Measurements from ENCODE around the gene HBQ1.

DNA sequence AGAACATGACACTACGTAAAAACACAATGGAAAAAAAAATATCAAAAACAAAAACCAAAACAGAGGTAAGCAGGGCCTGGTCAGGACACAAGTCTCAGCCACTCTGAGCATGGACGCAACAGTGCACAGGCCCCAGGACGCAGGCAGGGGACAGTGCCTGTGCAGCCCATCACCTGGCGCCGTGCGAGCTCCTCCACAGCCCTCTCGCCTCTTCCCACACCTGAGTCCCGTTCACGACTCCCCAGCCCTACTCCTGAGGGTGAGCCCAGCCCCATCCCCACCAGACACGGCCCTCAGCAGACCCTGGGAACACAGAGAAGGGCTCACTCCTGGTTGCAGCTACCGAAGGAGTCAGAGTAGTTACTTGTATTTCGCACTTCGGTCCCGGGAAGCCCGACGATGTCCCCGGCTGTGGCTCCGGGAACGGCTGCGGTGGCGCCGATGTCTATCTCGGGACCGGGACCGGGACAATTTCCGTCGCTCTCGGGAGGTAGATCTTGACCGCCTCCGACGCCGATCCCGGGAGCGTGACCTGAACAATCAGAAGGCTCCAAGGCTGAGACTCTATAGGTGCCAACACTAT is 9.4 kb downstream of the HBQ1 start:
- no peak for TF ChIP-seq EZH2 (IDR thresholded peaks at IDR 0.05; ENCODE audit: borderline replicate concordance, low read length)
- no peak for TF ChIP-seq CTCF (IDR thresholded peaks at IDR 0.05; ENCODE audit: low read length)

Measured in OCI-LY1 (cell line).